Measurements from ENCODE around the gene PTPMT1. TPM values are rescaled to one million over a fixed set of nuclear protein-coding genes. Genes with fewer than 3 reads are reported as not detected.

Gene PTPMT1
- total and polyA plus RNA-seq, 2 experiments from 2014 or later, result 106 to 109 TPM

DNA sequence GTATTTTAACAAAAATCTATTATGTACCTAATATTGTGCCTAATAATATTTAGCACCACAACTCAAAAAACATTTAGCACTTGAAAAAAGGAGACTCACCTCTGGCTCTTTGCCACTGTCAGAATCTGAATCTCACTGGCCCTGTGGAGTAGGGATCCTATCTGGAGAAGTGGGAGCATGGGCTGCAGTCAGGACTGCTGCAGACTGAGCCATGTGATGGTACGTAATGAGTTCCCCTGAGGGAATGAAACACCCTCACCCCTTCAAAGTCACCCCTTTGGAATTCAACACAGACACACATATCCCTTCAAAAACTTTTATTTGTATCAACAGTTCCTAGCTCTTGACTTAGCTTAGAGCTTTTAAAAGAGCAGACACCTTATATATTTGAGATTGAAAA is 6.5 kb downstream of the PTPMT1 start:
- Mint-ChIP-seq H3K9me3 (no peaks in the 10 kb centered on the region), H3K36me3 (ENCODE audit: low read depth) (peaks cover 68% of the 10 kb centered on the region), H3K4me3 (no peak overlapping the region), H3K27me3 (ENCODE audit: insufficient read depth, low read depth, poor library complexity) (peaks cover 3% of the 10 kb centered on the region), H3K27ac (no peak overlapping the region), H3K4me1 (peaks cover under 1% of the 10 kb centered on the region; the same call in 1 of the 3 replicates)
- DNase-seq (ENCODE audit: low spot score), result no peak
- TF ChIP-seq, protein P1, sequence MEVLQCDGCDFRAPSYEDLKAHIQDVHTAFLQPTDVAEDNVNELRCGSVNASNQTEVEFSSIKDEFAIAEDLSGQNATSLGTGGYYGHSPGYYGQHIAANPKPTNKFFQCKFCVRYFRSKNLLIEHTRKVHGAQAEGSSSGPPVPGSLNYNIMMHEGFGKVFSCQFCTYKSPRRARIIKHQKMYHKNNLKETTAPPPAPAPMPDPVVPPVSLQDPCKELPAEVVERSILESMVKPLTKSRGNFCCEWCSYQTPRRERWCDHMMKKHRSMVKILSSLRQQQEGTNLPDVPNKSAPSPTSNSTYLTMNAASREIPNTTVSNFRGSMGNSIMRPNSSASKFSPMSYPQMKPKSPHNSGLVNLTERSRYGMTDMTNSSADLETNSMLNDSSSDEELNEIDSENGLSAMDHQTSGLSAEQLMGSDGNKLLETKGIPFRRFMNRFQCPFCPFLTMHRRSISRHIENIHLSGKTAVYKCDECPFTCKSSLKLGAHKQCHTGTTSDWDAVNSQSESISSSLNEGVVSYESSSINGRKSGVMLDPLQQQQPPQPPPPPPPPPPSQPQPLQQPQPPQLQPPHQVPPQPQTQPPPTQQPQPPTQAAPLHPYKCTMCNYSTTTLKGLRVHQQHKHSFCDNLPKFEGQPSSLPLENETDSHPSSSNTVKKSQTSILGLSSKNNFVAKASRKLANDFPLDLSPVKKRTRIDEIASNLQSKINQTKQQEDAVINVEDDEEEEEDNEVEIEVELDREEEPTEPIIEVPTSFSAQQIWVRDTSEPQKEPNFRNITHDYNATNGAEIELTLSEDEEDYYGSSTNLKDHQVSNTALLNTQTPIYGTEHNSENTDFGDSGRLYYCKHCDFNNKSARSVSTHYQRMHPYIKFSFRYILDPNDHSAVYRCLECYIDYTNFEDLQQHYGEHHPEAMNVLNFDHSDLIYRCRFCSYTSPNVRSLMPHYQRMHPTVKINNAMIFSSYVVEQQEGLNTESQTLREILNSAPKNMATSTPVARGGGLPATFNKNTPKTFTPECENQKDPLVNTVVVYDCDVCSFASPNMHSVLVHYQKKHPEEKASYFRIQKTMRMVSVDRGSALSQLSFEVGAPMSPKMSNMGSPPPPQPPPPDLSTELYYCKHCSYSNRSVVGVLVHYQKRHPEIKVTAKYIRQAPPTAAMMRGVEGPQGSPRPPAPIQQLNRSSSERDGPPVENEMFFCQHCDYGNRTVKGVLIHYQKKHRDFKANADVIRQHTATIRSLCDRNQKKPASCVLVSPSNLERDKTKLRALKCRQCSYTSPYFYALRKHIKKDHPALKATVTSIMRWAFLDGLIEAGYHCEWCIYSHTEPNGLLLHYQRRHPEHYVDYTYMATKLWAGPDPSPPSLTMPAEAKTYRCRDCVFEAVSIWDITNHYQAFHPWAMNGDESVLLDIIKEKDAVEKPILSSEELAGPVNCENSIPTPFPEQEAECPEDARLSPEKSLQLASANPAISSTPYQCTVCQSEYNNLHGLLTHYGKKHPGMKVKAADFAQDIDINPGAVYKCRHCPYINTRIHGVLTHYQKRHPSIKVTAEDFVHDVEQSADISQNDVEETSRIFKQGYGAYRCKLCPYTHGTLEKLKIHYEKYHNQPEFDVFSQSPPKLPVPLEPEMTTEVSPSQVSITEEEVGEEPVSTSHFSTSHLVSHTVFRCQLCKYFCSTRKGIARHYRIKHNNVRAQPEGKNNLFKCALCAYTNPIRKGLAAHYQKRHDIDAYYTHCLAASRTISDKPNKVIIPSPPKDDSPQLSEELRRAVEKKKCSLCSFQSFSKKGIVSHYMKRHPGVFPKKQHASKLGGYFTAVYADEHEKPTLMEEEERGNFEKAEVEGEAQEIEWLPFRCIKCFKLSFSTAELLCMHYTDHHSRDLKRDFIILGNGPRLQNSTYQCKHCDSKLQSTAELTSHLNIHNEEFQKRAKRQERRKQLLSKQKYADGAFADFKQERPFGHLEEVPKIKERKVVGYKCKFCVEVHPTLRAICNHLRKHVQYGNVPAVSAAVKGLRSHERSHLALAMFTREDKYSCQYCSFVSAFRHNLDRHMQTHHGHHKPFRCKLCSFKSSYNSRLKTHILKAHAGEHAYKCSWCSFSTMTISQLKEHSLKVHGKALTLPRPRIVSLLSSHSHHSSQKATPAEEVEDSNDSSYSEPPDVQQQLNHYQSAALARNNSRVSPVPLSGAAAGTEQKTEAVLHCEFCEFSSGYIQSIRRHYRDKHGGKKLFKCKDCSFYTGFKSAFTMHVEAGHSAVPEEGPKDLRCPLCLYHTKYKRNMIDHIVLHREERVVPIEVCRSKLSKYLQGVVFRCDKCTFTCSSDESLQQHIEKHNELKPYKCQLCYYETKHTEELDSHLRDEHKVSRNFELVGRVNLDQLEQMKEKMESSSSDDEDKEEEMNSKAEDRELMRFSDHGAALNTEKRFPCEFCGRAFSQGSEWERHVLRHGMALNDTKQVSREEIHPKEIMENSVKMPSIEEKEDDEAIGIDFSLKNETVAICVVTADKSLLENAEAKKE (CRISPR knock-in tag; IDR thresholded peaks at IDR 0.05), result no peak
- TF ChIP-seq, protein P2, sequence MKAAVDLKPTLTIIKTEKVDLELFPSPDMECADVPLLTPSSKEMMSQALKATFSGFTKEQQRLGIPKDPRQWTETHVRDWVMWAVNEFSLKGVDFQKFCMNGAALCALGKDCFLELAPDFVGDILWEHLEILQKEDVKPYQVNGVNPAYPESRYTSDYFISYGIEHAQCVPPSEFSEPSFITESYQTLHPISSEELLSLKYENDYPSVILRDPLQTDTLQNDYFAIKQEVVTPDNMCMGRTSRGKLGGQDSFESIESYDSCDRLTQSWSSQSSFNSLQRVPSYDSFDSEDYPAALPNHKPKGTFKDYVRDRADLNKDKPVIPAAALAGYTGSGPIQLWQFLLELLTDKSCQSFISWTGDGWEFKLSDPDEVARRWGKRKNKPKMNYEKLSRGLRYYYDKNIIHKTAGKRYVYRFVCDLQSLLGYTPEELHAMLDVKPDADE (IDR thresholded peaks at IDR 0.05), result no peak
- no peak for TF ChIP-seq STAT1 (IDR thresholded peaks at IDR 0.05; ENCODE audit: unreplicated experiment)
- no peak for TF ChIP-seq POLR2AphosphoS5 (IDR thresholded peaks at IDR 0.05; ENCODE audit: low read depth)
- TF ChIP-seq ZNF114 (CRISPR knock-in tag; IDR thresholded peaks at IDR 0.05), result no peak
- TF ChIP-seq, protein P3, sequence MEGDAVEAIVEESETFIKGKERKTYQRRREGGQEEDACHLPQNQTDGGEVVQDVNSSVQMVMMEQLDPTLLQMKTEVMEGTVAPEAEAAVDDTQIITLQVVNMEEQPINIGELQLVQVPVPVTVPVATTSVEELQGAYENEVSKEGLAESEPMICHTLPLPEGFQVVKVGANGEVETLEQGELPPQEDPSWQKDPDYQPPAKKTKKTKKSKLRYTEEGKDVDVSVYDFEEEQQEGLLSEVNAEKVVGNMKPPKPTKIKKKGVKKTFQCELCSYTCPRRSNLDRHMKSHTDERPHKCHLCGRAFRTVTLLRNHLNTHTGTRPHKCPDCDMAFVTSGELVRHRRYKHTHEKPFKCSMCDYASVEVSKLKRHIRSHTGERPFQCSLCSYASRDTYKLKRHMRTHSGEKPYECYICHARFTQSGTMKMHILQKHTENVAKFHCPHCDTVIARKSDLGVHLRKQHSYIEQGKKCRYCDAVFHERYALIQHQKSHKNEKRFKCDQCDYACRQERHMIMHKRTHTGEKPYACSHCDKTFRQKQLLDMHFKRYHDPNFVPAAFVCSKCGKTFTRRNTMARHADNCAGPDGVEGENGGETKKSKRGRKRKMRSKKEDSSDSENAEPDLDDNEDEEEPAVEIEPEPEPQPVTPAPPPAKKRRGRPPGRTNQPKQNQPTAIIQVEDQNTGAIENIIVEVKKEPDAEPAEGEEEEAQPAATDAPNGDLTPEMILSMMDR (conservative IDR thresholded peaks at IDR 0.05; ENCODE audit: low read depth in 2 of 2), result no peak
- TF ChIP-seq ZNF331 (CRISPR knock-in tag; IDR thresholded peaks at IDR 0.05; ENCODE audit: low read depth), result no peak
- no peak for TF ChIP-seq EZH2phosphoT487 (IDR thresholded peaks at IDR 0.05; ENCODE audit: unreplicated experiment)
- no peak for TF ChIP-seq CREB1 (CRISPR knock-in tag; IDR thresholded peaks at IDR 0.05; ENCODE audit: low read depth)
- TF ChIP-seq, protein P4, sequence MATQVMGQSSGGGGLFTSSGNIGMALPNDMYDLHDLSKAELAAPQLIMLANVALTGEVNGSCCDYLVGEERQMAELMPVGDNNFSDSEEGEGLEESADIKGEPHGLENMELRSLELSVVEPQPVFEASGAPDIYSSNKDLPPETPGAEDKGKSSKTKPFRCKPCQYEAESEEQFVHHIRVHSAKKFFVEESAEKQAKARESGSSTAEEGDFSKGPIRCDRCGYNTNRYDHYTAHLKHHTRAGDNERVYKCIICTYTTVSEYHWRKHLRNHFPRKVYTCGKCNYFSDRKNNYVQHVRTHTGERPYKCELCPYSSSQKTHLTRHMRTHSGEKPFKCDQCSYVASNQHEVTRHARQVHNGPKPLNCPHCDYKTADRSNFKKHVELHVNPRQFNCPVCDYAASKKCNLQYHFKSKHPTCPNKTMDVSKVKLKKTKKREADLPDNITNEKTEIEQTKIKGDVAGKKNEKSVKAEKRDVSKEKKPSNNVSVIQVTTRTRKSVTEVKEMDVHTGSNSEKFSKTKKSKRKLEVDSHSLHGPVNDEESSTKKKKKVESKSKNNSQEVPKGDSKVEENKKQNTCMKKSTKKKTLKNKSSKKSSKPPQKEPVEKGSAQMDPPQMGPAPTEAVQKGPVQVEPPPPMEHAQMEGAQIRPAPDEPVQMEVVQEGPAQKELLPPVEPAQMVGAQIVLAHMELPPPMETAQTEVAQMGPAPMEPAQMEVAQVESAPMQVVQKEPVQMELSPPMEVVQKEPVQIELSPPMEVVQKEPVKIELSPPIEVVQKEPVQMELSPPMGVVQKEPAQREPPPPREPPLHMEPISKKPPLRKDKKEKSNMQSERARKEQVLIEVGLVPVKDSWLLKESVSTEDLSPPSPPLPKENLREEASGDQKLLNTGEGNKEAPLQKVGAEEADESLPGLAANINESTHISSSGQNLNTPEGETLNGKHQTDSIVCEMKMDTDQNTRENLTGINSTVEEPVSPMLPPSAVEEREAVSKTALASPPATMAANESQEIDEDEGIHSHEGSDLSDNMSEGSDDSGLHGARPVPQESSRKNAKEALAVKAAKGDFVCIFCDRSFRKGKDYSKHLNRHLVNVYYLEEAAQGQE (IDR thresholded peaks at IDR 0.05; ENCODE audit: unreplicated experiment), result no peak
- no peak for TF ChIP-seq NANOG (IDR thresholded peaks at IDR 0.05; ENCODE audit: borderline replicate concordance)
- no peak for TF ChIP-seq JUNB (IDR thresholded peaks at IDR 0.05; ENCODE audit: unreplicated experiment)
- no peak for TF ChIP-seq EZH2 (IDR thresholded peaks at IDR 0.05; ENCODE audit: low read depth, unreplicated experiment)
- Histone ChIP-seq H3K4me2 (no peak overlapping the region), H3K9me2 (ENCODE audit: insufficient read depth) (no peaks in the 10 kb centered on the region), H3K36me3 (ENCODE audit: insufficient read depth) (peaks cover 23% of the 10 kb centered on the region), H3K4me1 (ENCODE audit: insufficient read depth) (no peaks in the 10 kb centered on the region), H4K20me1 (replicated peaks; ENCODE audit: insufficient read depth) (peaks cover 13% of the 10 kb centered on the region), H2AFZ (no peak overlapping the region), H3K79me2 (replicated peaks; ENCODE audit: insufficient read depth) (peaks cover 35% of the 10 kb centered on the region), H3K27ac (ENCODE audit: low read depth) (no peak overlapping the region), H3K27me3 (ENCODE audit: insufficient read depth) (no peaks in the 10 kb centered on the region), H3K4me3 (no peak overlapping the region), H3F3A (replicated peaks; ENCODE audit: low read depth) (peaks cover 7% of the 10 kb centered on the region; the same call in 1 of the 2 replicates)
- no peak for ATAC-seq

Data from GM23338 (cell line).